Ecto neural progenitor cell (in vitro differentiated cells): ENCODE measurements around the gene ZDHHC8.

ENCODE experiments used
- DNase-seq: peaks from one replicate; pipeline ENCODE4 v3.0.0-alpha.2; 2018; ENCODE audit warnings: low spot score

The ZDHHC8 gene

GRCh38 chr22:20164863-20165262 is 33.3 kb downstream of the ZDHHC8 start:
- no peak for DNase-seq

GRCh38 chr22:20165421-20165820 is 33.8 kb downstream of the ZDHHC8 start:
- DNase-seq, result no peak

- DNase-seq, result no peak
Measured at GRCh38 chr22:20165913-20166312, 34.3 kb downstream of the ZDHHC8 start.

GRCh38 chr22:20166703-20167102 is 35.1 kb downstream of the ZDHHC8 start:
- no peak for DNase-seq

- no peak for DNase-seq
Measured at GRCh38 chr22:20167643-20168322, 36.2 kb downstream of the ZDHHC8 start.

- DNase-seq, result no peak
Measured at GRCh38 chr22:20169253-20169822, 37.7 kb downstream of the ZDHHC8 start.

- DNase-seq, result no peak
Measured at GRCh38 chr22:20170170-20170569, 38.6 kb downstream of the ZDHHC8 start.

- no peak for DNase-seq
Measured at GRCh38 chr22:20171288-20172140, 39.9 kb downstream of the ZDHHC8 start.

GRCh38 chr22:20172141-20172613 is 40.6 kb downstream of the ZDHHC8 start:
- DNase-seq, result no peak

- no peak for DNase-seq
Measured at GRCh38 chr22:20173246-20173645, 41.6 kb downstream of the ZDHHC8 start.

GRCh38 chr22:20173772-20174171 is 42.2 kb downstream of the ZDHHC8 start:
- no peak for DNase-seq

GRCh38 chr22:20174785-20175596 is 43.4 kb downstream of the ZDHHC8 start:
- no peak for DNase-seq

GRCh38 chr22:20175597-20175900 is 43.9 kb downstream of the ZDHHC8 start:
- DNase-seq, result no peak

GRCh38 chr22:20176421-20177085 is 44.9 kb downstream of the ZDHHC8 start:
- DNase-seq, result no peak

GRCh38 chr22:20177217-20177911 is 45.8 kb downstream of the ZDHHC8 start:
- DNase-seq, result no peak

GRCh38 chr22:20178075-20178914 is 46.7 kb downstream of the ZDHHC8 start:
- DNase-seq, result no peak

GRCh38 chr22:20178915-20179227 is 47.3 kb downstream of the ZDHHC8 start:
- DNase-seq, result no peak

- no peak for DNase-seq
Measured at GRCh38 chr22:20179455-20180244, 48.0 kb downstream of the ZDHHC8 start.

- no peak for DNase-seq
Measured at GRCh38 chr22:20180245-20180630, 48.6 kb downstream of the ZDHHC8 start.

- no peak for DNase-seq
Measured at GRCh38 chr22:20180640-20181039, 49.0 kb downstream of the ZDHHC8 start.
